Measurements from ENCODE around the gene ASCC1. TPM values are rescaled to one million over a fixed set of nuclear protein-coding genes. Genes with fewer than 3 reads are reported as not detected.

Gene ASCC1
- total RNA-seq, 1 donor = 41.0 TPM

GRCh38 chr10:72088889-72089575 is 127.0 kb downstream of the ASCC1 start:
- DNase-seq (ENCODE audit: low read depth) = peak; percentile 50
- H3K4me3 ChIP-seq (ENCODE audit: low read depth, low read length) = no peak overlapping the region
- no peak for TF ChIP-seq CTCF (IDR thresholded peaks at IDR 0.05; ENCODE audit: insufficient read depth, low read depth, low read length)

GRCh38 chr10:72087969-72088888 is 127.8 kb downstream of the ASCC1 start, which contains the start of gene SPOCK2:
SPOCK2 (minus strand) TSS chr10:72088551; CDS start chr10:72088328, 223 bp downstream.
- H3K4me3 ChIP-seq (ENCODE audit: low read depth, low read length) = peak within 1 kb of the TSS; percentile 30
- DNase-seq (ENCODE audit: low read depth) = no peak
- no peak for TF ChIP-seq CTCF (IDR thresholded peaks at IDR 0.05; ENCODE audit: insufficient read depth, low read depth, low read length)

- no peak for TF ChIP-seq CTCF (IDR thresholded peaks at IDR 0.05; ENCODE audit: insufficient read depth, low read depth, low read length)
- DNase-seq (ENCODE audit: low read depth) = no peak
- no peak overlapping the region for H3K4me3 ChIP-seq (ENCODE audit: low read depth, low read length)
Observed at GRCh38 chr10:72087392-72087968, 128.6 kb downstream of the ASCC1 start.

- TF ChIP-seq CTCF (IDR thresholded peaks at IDR 0.05; ENCODE audit: insufficient read depth, low read depth, low read length) = no peak
- H3K4me3 ChIP-seq (ENCODE audit: low read depth, low read length) = no peak overlapping the region
- DNase-seq (ENCODE audit: low read depth) = no peak
Observed at GRCh38 chr10:72086466-72087391, 129.3 kb downstream of the ASCC1 start.

GRCh38 chr10:72085864-72086465 is 130.1 kb downstream of the ASCC1 start:
- no peak overlapping the region for H3K4me3 ChIP-seq (ENCODE audit: low read depth, low read length)
- no peak for TF ChIP-seq CTCF (IDR thresholded peaks at IDR 0.05; ENCODE audit: insufficient read depth, low read depth, low read length)
- DNase-seq (ENCODE audit: low read depth) = no peak

All from fibroblast of villous mesenchyme (primary cell).